ENCODE measurements around the gene DUS1L. TPM values are rescaled to one million over a fixed set of nuclear protein-coding genes. Genes with fewer than 3 reads are reported as not detected.

The DUS1L gene
- total RNA-seq, 1 experiment from 2014 or later, result 44.9 TPM

GRCh38 chr17:82076018-82076784, 10.6 kb upstream of the DUS1L start:
- DNase-seq (ENCODE audit: low spot score), result no peak

- DNase-seq (ENCODE audit: low spot score), result no peak
Measured at GRCh38 chr17:82073446-82073845, 7.8 kb upstream of the DUS1L start.

- no peak for DNase-seq (ENCODE audit: low spot score)
Measured at GRCh38 chr17:82072827-82073226, 7.2 kb upstream of the DUS1L start.

- DNase-seq (ENCODE audit: low spot score), result no peak
Measured at GRCh38 chr17:82070611-82071010, 5.0 kb upstream of the DUS1L start.

- no peak for DNase-seq (ENCODE audit: low spot score)
Measured at GRCh38 chr17:82065193-82065637, 389 bp downstream of the DUS1L start.

- no peak for DNase-seq (ENCODE audit: low spot score)
Measured at GRCh38 chr17:82064433-82065192, 991 bp downstream of the DUS1L start.

- DNase-seq (ENCODE audit: low spot score), result no peak
Measured at GRCh38 chr17:82063424-82064415, 1.9 kb downstream of the DUS1L start.

- DNase-seq (ENCODE audit: low spot score), result no peak
Measured at GRCh38 chr17:82062984-82063368, 2.6 kb downstream of the DUS1L start.

GRCh38 chr17:82062076-82062983, 3.3 kb downstream of the DUS1L start:
- no peak for DNase-seq (ENCODE audit: low spot score)

- no peak for DNase-seq (ENCODE audit: low spot score)
Measured at GRCh38 chr17:82061047-82061925, 4.3 kb downstream of the DUS1L start.

- DNase-seq (ENCODE audit: low spot score), result no peak
Measured at GRCh38 chr17:82060614-82061013, 5.0 kb downstream of the DUS1L start.

- DNase-seq (ENCODE audit: low spot score), result no peak
Measured at GRCh38 chr17:82060001-82060380, 5.6 kb downstream of the DUS1L start.

- no peak for DNase-seq (ENCODE audit: low spot score)
Measured at GRCh38 chr17:82059272-82060000, 6.2 kb downstream of the DUS1L start.

- no peak for DNase-seq (ENCODE audit: low spot score)
Measured at GRCh38 chr17:82058855-82059249, 6.8 kb downstream of the DUS1L start.

GRCh38 chr17:82058230-82058854, 7.3 kb downstream of the DUS1L start:
- DNase-seq (ENCODE audit: low spot score), result no peak

GRCh38 chr17:82056729-82057621, 8.6 kb downstream of the DUS1L start:
- DNase-seq (ENCODE audit: low spot score), result no peak

GRCh38 chr17:82055965-82056728, 9.5 kb downstream of the DUS1L start:
- no peak for DNase-seq (ENCODE audit: low spot score)
